C4-2B (cell line): ENCODE data around the gene SNX15.

Source experiments
- CTCF ChIP-seq: fragments of 450-650 bp; conservative IDR thresholded peaks from 2 replicates; pipeline ENCODE4 v1.5.1; 2017; ENCODE audit warnings: mild to moderate bottlenecking
- ZFX ChIP-seq: fragments of 450-650 bp; IDR thresholded peaks from 2 replicates; pipeline ENCODE4 v1.6.1; 2017

- TF ChIP-seq CTCF (no peak), ZFX (no peak)
Measured at GRCh38 chr11:65026810-65027209, 429 bp upstream of the SNX15 start.
